ENCODE data around the gene NAP1L4. TPM values are rescaled to one million over a fixed set of nuclear protein-coding genes. Genes with fewer than 3 reads are reported as not detected.
A peak's percentile ranks its signal among the peaks of the same experiment; 100 is the strongest.

Gene NAP1L4
- total RNA-seq: 154 TPM
- long read RNA-seq, transcript NAP1L4-222 (15 exons, 2,479 nt): major isoform, 267 of 607 reads
- long read RNA-seq, transcript NAP1L4-201 (16 exons, 2,511 nt): minor isoform, 93 of 607 reads
- long read RNA-seq, partial matches to known transcripts: 20 of 607 reads
- long read RNA-seq, other reads (novel, unspliced or antisense): 223 of 607 reads

- intact Hi-C loops (cut with DNase I): no loop called here
- ATAC-seq (ENCODE audit: poor library complexity) (peak; percentile 97), DNase-seq (peak; percentile 99)
These were observed at the start of gene NAP1L4 for GRCh38 chr11:2992234-2992996. Gene NAP1L4 (minus strand): TSS chr11:2992329. CDS start chr11:2979220, 13,109 bp downstream.

GRCh38 chr11:3040881-3041280, 48.8 kb upstream of the NAP1L4 start:
- intact Hi-C loops (cut with DNase I): no loop called here
- no peak for ATAC-seq (ENCODE audit: poor library complexity)
- no peak for DNase-seq

- no peak for DNase-seq
- intact Hi-C loops (cut with DNase I): loop anchor here (1.0 to 5.0 kb wide), 2 partner anchors 53 to 179 kb away; partner anchors contain the start of gene MRGPRG
- no peak for ATAC-seq (ENCODE audit: poor library complexity)
These were observed 45.8 kb upstream of the NAP1L4 start for GRCh38 chr11:3037945-3038271.

GRCh38 chr11:3037040-3037944, 45.2 kb upstream of the NAP1L4 start:
- DNase-seq: peak; percentile 92
- intact Hi-C loops (cut with DNase I): loop anchor here (1.0 to 5.0 kb wide), 2 partner anchors 54 to 180 kb away; partner anchors contain the start of gene MRGPRG
- ATAC-seq (ENCODE audit: poor library complexity): peak; percentile 85

GRCh38 chr11:3036419-3036818, 44.3 kb upstream of the NAP1L4 start:
- intact Hi-C loops (cut with DNase I): loop anchor here (5.0 kb wide), 1 partner anchor 181 kb away; the partner anchor contains the start of gene MRGPRG
- ATAC-seq (ENCODE audit: poor library complexity): peak; percentile 56
- no peak for DNase-seq

GRCh38 chr11:3035333-3035732, 43.2 kb upstream of the NAP1L4 start:
- no peak for DNase-seq
- intact Hi-C loops (cut with DNase I): loop anchor here (5.0 kb wide), 1 partner anchor 182 kb away; the partner anchor contains the start of gene MRGPRG
- no peak for ATAC-seq (ENCODE audit: poor library complexity)

- ATAC-seq (ENCODE audit: poor library complexity) (no peak), DNase-seq (peak; percentile 41)
- intact Hi-C loops (cut with DNase I): no loop called here
These were observed 38.4 kb upstream of the NAP1L4 start for GRCh38 chr11:3030289-3031070.

GRCh38 chr11:3028813-3029212, 36.7 kb upstream of the NAP1L4 start:
- intact Hi-C loops (cut with DNase I): no loop called here
- no peak for ATAC-seq (ENCODE audit: poor library complexity)

GRCh38 chr11:3026803-3027202, 34.7 kb upstream of the NAP1L4 start:
- intact Hi-C loops (cut with DNase I): no loop called here
- ATAC-seq (ENCODE audit: poor library complexity) (no peak), DNase-seq (peak; percentile 13)

More at GRCh38 chr11:3028813-3029212, 36.7 kb upstream of the NAP1L4 start:
- no peak for DNase-seq

GRCh38 chr11:3022982-3023381, 30.9 kb upstream of the NAP1L4 start:
- DNase-seq (peak; percentile 31), ATAC-seq (ENCODE audit: poor library complexity) (no peak)
- intact Hi-C loops (cut with DNase I): no loop called here

GRCh38 chr11:3022300-3022967, 30.3 kb upstream of the NAP1L4 start:
- DNase-seq (no peak), ATAC-seq (ENCODE audit: poor library complexity) (peak; percentile 38)
- intact Hi-C loops (cut with DNase I): no loop called here

GRCh38 chr11:3021125-3021524, 29.0 kb upstream of the NAP1L4 start:
- peak; percentile 83 for ATAC-seq (ENCODE audit: poor library complexity)
- no peak for DNase-seq
- intact Hi-C loops (cut with DNase I): no loop called here

GRCh38 chr11:3020011-3020410, 27.9 kb upstream of the NAP1L4 start:
- no peak for DNase-seq
- intact Hi-C loops (cut with DNase I): no loop called here
- ATAC-seq (ENCODE audit: poor library complexity): no peak

GRCh38 chr11:3018596-3018995, 26.5 kb upstream of the NAP1L4 start:
- DNase-seq (no peak), ATAC-seq (ENCODE audit: poor library complexity) (no peak)
- intact Hi-C loops (cut with DNase I): no loop called here

GRCh38 chr11:3016861-3017260, 24.7 kb upstream of the NAP1L4 start:
- DNase-seq (no peak), ATAC-seq (ENCODE audit: poor library complexity) (no peak)
- intact Hi-C loops (cut with DNase I): no loop called here

- DNase-seq: no peak
- intact Hi-C loops (cut with DNase I): no loop called here
- no peak for ATAC-seq (ENCODE audit: poor library complexity)
These were observed 23.7 kb upstream of the NAP1L4 start for GRCh38 chr11:3015796-3016195.

- no peak for ATAC-seq (ENCODE audit: poor library complexity)
- intact Hi-C loops (cut with DNase I): no loop called here
- DNase-seq: no peak
These were observed 22.8 kb upstream of the NAP1L4 start for GRCh38 chr11:3014943-3015342.

Measured in Right ventricle myocardium superior (tissue), 1 donor.